Smooth muscle cell (in vitro differentiated cells): ENCODE results near the gene PLEKHH2. TPM values are rescaled to one million over a fixed set of nuclear protein-coding genes. Genes with fewer than 3 reads are reported as not detected.

Experiments used
- DNase-seq: peaks from one replicate; lab custom pipeline; 2025; ENCODE audit not compliant: unreplicated experiment; lab: John Stamatoyannopoulos, UW
- H2AFZ ChIP-seq: fragments of 200-600 bp; sonication (generic); 2 replicates; pipeline ENCODE4 v1.6.0; 2016; ENCODE audit warnings: antibody characterized with exemption, low read depth, mild to moderate bottlenecking
- H3F3A ChIP-seq: fragments of 200-600 bp; sonication (generic); 2 replicates; pipeline ENCODE4 v1.6.0; 2017; ENCODE audit warnings: antibody characterized with exemption, low read depth
- H3K27ac ChIP-seq: fragments of 200-600 bp; sonication (generic); 2 replicates; pipeline ENCODE4 v1.5.1; 2016; ENCODE audit warnings: low read depth, mild to moderate bottlenecking
- H3K27me3 ChIP-seq: fragments of 200-600 bp; sonication (generic); 2 replicates; pipeline ENCODE4 v1.6.1; 2016; ENCODE audit warnings: low read depth, mild to moderate bottlenecking
- H3K36me3 ChIP-seq: fragments of 200-600 bp; sonication (generic); 2 replicates; pipeline ENCODE4 v1.5.1; 2016; ENCODE audit warnings: low read depth
- H3K4me1 ChIP-seq: fragments of 200-600 bp; sonication (generic); 2 replicates; pipeline ENCODE4 v1.5.1; 2016; ENCODE audit warnings: low read depth
- H3K4me2 ChIP-seq: fragments of 200-600 bp; sonication (generic); 2 replicates; pipeline ENCODE4 v1.6.0; 2016; ENCODE audit warnings: mild to moderate bottlenecking
- H3K4me3 ChIP-seq: fragments of 200-600 bp; sonication (generic); 2 replicates; pipeline ENCODE4 v1.5.1; 2016; ENCODE audit warnings: mild to moderate bottlenecking
- H3K79me2 ChIP-seq: fragments of 200-600 bp; sonication (generic); 2 replicates; pipeline ENCODE4 v1.6.0; 2016; ENCODE audit warnings: low read depth, mild to moderate bottlenecking
- H3K9ac ChIP-seq: fragments of 200-600 bp; sonication (generic); 2 replicates; pipeline ENCODE4 v1.6.0; 2016; ENCODE audit warnings: low read depth
- H3K9me3 ChIP-seq: fragments of 200-600 bp; sonication (generic); replicated peaks from 2 replicates; pipeline ENCODE4 v1.5.1; 2016; ENCODE audit warnings: low read depth
- H4K20me1 ChIP-seq: fragments of 200-600 bp; sonication (generic); 2 replicates; pipeline ENCODE4 v1.6.0; 2016; ENCODE audit warnings: low read depth
- WGBS: methylation state at CpG from one replicate; pipeline ENCODE4 v1.1.7; 2016; ENCODE audit warnings: low lambda C conversion rate; 5-methylcytosine and 5-hydroxymethylcytosine counted together
- polyA plus RNA-seq: library from polyadenylated mRNA; unstranded; fragments of >200 nt; fragmentation: Nextera tagmentation; extraction: Ambion mirVana; gene quantifications from 2 replicates; pipeline ENCODE4 v1.2.1, GENCODE V29; 2016
- total RNA-seq: library from RNA; depleted of rRNA; stranded (reverse); fragments of >200 nt; gene quantifications from 2 replicates; pipeline ENCODE4 v1.2.3, GENCODE V29; 2014
- TF ChIP-seq, protein P1 (sequence below): fragments of 200-600 bp; sonication (generic); IDR thresholded peaks from 2 replicates; pipeline ENCODE4 v1.5.1; 2017; ENCODE audit warnings: borderline replicate concordance, mild to moderate bottlenecking, antibody characterized with exemption; ENCODE audit not compliant: insufficient read depth, poor library complexity, severe bottlenecking

The PLEKHH2 gene
- total and polyA plus RNA-seq, 2 experiments from 2014 or later = 0.69 to 2.1 TPM

DNA sequence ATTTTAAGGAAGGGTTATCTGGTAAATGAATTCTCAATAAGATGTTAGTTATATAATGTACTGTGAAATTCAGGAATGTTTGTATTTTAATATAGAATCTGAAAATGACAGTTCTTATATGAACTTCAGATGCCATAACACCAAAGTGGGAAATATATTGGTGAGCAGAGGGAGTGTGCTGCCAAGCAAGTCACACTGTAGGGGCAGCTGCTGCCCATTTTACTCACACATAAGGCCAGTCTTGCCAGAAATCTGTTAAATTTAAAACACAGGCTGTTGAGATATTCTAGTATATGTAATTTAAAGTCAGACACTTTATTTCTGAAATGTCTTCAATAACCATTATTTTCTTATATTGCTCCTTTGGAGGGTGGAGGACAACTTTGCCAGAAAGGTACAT is 73.8 kb downstream of the PLEKHH2 start:
- H3K4me1 ChIP-seq = no peaks in the 10 kb centered on the region
- H3K36me3 ChIP-seq = no peaks in the 10 kb centered on the region
- no peak overlapping the region for H3K4me2 ChIP-seq
- H3K9me3 ChIP-seq = no peaks in the 10 kb centered on the region
- no peak overlapping the region for H3K27ac ChIP-seq
- no peak overlapping the region for H3K9ac ChIP-seq
- no peaks in the 10 kb centered on the region for H3K27me3 ChIP-seq
- H3K4me3 ChIP-seq = no peak overlapping the region
- DNase-seq = no peak
- no peaks in the 10 kb centered on the region for H3K79me2 ChIP-seq
- H4K20me1 ChIP-seq = no peaks in the 10 kb centered on the region
- no peak overlapping the region for H2AFZ ChIP-seq
- no peaks in the 10 kb centered on the region for H3F3A ChIP-seq
- TF ChIP-seq, protein P1, sequence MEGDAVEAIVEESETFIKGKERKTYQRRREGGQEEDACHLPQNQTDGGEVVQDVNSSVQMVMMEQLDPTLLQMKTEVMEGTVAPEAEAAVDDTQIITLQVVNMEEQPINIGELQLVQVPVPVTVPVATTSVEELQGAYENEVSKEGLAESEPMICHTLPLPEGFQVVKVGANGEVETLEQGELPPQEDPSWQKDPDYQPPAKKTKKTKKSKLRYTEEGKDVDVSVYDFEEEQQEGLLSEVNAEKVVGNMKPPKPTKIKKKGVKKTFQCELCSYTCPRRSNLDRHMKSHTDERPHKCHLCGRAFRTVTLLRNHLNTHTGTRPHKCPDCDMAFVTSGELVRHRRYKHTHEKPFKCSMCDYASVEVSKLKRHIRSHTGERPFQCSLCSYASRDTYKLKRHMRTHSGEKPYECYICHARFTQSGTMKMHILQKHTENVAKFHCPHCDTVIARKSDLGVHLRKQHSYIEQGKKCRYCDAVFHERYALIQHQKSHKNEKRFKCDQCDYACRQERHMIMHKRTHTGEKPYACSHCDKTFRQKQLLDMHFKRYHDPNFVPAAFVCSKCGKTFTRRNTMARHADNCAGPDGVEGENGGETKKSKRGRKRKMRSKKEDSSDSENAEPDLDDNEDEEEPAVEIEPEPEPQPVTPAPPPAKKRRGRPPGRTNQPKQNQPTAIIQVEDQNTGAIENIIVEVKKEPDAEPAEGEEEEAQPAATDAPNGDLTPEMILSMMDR = no peak

GRCh38 chr2:43714164-43714563 is 77.1 kb downstream of the PLEKHH2 start:
- H3K27ac ChIP-seq = no peak overlapping the region
- no peak overlapping the region for H3K4me3 ChIP-seq
- no peak overlapping the region for H3K9ac ChIP-seq
- peak overlapping the region; percentile 56 for H3K4me2 ChIP-seq
- no peaks in the 10 kb centered on the region for H3K9me3 ChIP-seq
- no peaks in the 10 kb centered on the region for H3F3A ChIP-seq
- H3K36me3 ChIP-seq = no peaks in the 10 kb centered on the region
- no peaks in the 10 kb centered on the region for H3K27me3 ChIP-seq
- WGBS = 17% methylated on average over 2 of the region's 2 CpGs
- TF ChIP-seq, protein P1 = no peak
- no peak overlapping the region for H2AFZ ChIP-seq
- no peak for DNase-seq
- no peaks in the 10 kb centered on the region for H3K79me2 ChIP-seq
- no peaks in the 10 kb centered on the region for H3K4me1 ChIP-seq
- H4K20me1 ChIP-seq = no peaks in the 10 kb centered on the region

DNA sequence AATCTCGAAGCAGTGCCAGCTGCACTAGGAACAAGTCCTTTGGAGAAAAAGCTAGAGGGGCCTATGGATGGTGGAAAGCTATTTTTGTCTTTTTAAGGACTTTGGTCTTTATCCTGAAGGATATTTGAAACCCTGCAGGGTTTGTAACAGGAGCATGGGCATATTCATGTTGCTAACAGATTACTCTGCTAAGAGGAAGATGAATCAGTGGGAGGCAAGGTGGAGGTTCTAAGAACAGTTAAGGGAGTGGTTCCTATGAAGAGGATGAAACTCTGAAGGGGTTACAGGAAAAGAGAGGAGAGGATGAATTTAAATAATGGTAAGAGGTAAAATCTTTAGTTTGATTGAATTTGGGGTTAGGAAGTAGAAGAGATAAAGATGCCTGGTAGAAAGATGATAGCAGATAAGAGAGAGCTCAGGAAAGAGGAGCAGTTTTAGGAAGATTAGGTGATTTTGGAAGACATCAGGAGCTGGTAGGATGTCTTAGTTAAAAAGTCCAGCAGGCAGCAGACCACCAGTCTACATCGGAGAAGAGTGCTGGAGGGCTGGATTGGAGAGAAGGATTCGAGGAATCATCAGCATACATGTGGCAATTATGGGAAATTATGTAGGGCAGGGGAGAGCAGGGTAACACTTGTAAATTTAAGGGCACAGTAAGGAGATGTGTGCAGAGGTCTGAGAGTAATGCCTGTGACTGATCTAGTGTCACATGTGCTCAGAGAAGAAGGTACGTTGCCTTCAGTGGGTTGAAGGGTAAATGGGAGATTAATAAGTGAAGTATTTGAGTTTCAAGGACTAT is 78.4 kb downstream of the PLEKHH2 start:
- no peaks in the 10 kb centered on the region for H4K20me1 ChIP-seq
- H3K27me3 ChIP-seq = no peaks in the 10 kb centered on the region
- DNase-seq = no peak
- no peak overlapping the region for H3K27ac ChIP-seq
- no peak overlapping the region for H3K4me3 ChIP-seq
- no peak overlapping the region for H3K4me2 ChIP-seq
- H3K9ac ChIP-seq = no peak overlapping the region
- H3K4me1 ChIP-seq = no peaks in the 10 kb centered on the region
- no peaks in the 10 kb centered on the region for H3F3A ChIP-seq
- no peaks in the 10 kb centered on the region for H3K79me2 ChIP-seq
- H3K36me3 ChIP-seq = no peaks in the 10 kb centered on the region
- no peak overlapping the region for H2AFZ ChIP-seq
- 90% methylated on average over 4 of the region's 4 CpGs for WGBS
- H3K9me3 ChIP-seq = no peaks in the 10 kb centered on the region
- TF ChIP-seq, protein P1 = no peak

- Histone ChIP-seq H3K36me3 (no peaks in the 10 kb centered on the region), H3K4me1 (no peaks in the 10 kb centered on the region), H4K20me1 (no peaks in the 10 kb centered on the region), H3K79me2 (no peaks in the 10 kb centered on the region), H3K9ac (no peak overlapping the region), H3K4me3 (no peak overlapping the region), H2AFZ (no peak overlapping the region), H3K27ac (no peak overlapping the region), H3K27me3 (no peaks in the 10 kb centered on the region), H3K9me3 (no peaks in the 10 kb centered on the region), H3F3A (no peaks in the 10 kb centered on the region), H3K4me2 (no peak overlapping the region)
- DNase-seq = no peak
- TF ChIP-seq, protein P1 = no peak
Observed at GRCh38 chr2:43717322-43717721, 80.3 kb downstream of the PLEKHH2 start.
